SK-N-SH treated with all-trans-retinoic acid at 6 μM for 48 hours (cell line): ENCODE results near the gene CSTF2T.

Experiments
- BACH2 ChIP-seq: fragments of 250-450 bp; sonication (Bioruptor Pico); IDR thresholded peaks from 2 replicates; pipeline ENCODE4 v1.9.0; 2021; ENCODE audit warnings: mild to moderate bottlenecking, borderline replicate concordance
- CREB5 ChIP-seq: fragments of 250-450 bp; sonication (Bioruptor Pico); IDR thresholded peaks from 2 replicates; pipeline ENCODE4 v1.5.1; 2020; ENCODE audit warnings: low read depth, mild to moderate bottlenecking, moderate library complexity
- CSDC2 ChIP-seq: fragments of 250-450 bp; sonication (Bioruptor Pico); IDR thresholded peaks from 2 replicates; pipeline ENCODE4 v1.5.0; 2020; ENCODE audit warnings: mild to moderate bottlenecking, moderate library complexity
- GLIS3 ChIP-seq: fragments of 250-450 bp; sonication (Bioruptor Pico); IDR thresholded peaks from 2 replicates; pipeline ENCODE4 v1.5.0; 2020; ENCODE audit warnings: mild to moderate bottlenecking, moderate library complexity
- ISL1 ChIP-seq: fragments of 250-450 bp; sonication (Bioruptor Pico); IDR thresholded peaks from 2 replicates; pipeline ENCODE4 v2.1.2; 2022; ENCODE audit warnings: mild to moderate bottlenecking, moderate library complexity
- PATZ1 ChIP-seq: fragments of 250-450 bp; sonication (Bioruptor Pico); IDR thresholded peaks from 2 replicates; pipeline ENCODE4 v1.8.0; 2020; ENCODE audit warnings: mild to moderate bottlenecking, moderate library complexity, borderline replicate concordance
- POU6F1 ChIP-seq: fragments of 250-450 bp; sonication (Bioruptor Pico); IDR thresholded peaks from 2 replicates; pipeline ENCODE4 v1.8.0; 2021; ENCODE audit warnings: low read depth, mild to moderate bottlenecking, moderate library complexity, borderline replicate concordance
- ZFP3 ChIP-seq: fragments of 250-450 bp; sonication (Bioruptor Pico); IDR thresholded peaks from 2 replicates; pipeline ENCODE4 v1.5.0; 2020; ENCODE audit warnings: mild to moderate bottlenecking, moderate library complexity

- TF ChIP-seq CSDC2 (no peak), POU6F1 (no peak), ZFP3 (CRISPR knock-in tag) (no peak), BACH2 (no peak), CREB5 (CRISPR knock-in tag) (no peak), ISL1 (CRISPR knock-in tag) (no peak), PATZ1 (no peak), GLIS3 (CRISPR knock-in tag) (no peak)
Measured at GRCh38 chr10:51699145-51699474, 285 bp downstream of the CSTF2T start.
